SK-N-DZ (cell line): ENCODE measurements around the gene GLI2.

Experiments
- DNase-seq: peaks from one replicate; pipeline ENCODE4 v3.0.0-alpha.2; 2015; ENCODE audit warnings: low spot score

Gene GLI2

GRCh38 chr2:120754067-120754960 lies 18.6 kb downstream of the GLI2 start:
- DNase-seq: no peak

GRCh38 chr2:120758181-120759144 lies 22.8 kb downstream of the GLI2 start:
- DNase-seq: no peak

GRCh38 chr2:120759543-120760331 lies 24.1 kb downstream of the GLI2 start:
- no peak for DNase-seq

GRCh38 chr2:120760446-120761135 lies 24.9 kb downstream of the GLI2 start:
- no peak for DNase-seq

GRCh38 chr2:120761164-120761861 lies 25.6 kb downstream of the GLI2 start:
- no peak for DNase-seq

- no peak for DNase-seq
These were observed 26.2 kb downstream of the GLI2 start for GRCh38 chr2:120761911-120762310.

- no peak for DNase-seq
These were observed 26.8 kb downstream of the GLI2 start for GRCh38 chr2:120762341-120763061.

- DNase-seq: no peak
These were observed 27.8 kb downstream of the GLI2 start for GRCh38 chr2:120763508-120763907.

- DNase-seq: no peak
These were observed 28.3 kb downstream of the GLI2 start for GRCh38 chr2:120763931-120764330.

- DNase-seq: no peak
These were observed 28.8 kb downstream of the GLI2 start for GRCh38 chr2:120764492-120764891.

- no peak for DNase-seq
These were observed 29.5 kb downstream of the GLI2 start for GRCh38 chr2:120764991-120765677.

GRCh38 chr2:120765678-120766469 lies 30.2 kb downstream of the GLI2 start:
- no peak for DNase-seq

- no peak for DNase-seq
These were observed 31.0 kb downstream of the GLI2 start for GRCh38 chr2:120766470-120767351.

GRCh38 chr2:120767486-120768005 lies 31.9 kb downstream of the GLI2 start:
- no peak for DNase-seq

- DNase-seq: no peak
These were observed 32.7 kb downstream of the GLI2 start for GRCh38 chr2:120768112-120769048.
